ENCODE results near the gene AXL. TPM values are rescaled to one million over a fixed set of nuclear protein-coding genes. Genes with fewer than 3 reads are reported as not detected.
"Not testable (repeated sequence)": the region's sequence is repeated elsewhere in the genome, so short reads cannot be mapped to it uniquely, and the experiment has no call there.

Gene AXL
- total RNA-seq, 1 experiment from 2014 or later = 236 TPM

- H4K20me1 ChIP-seq (ENCODE audit: insufficient read depth); H3K36me3 ChIP-seq (ENCODE audit: low read depth); H3K9me2 ChIP-seq (ENCODE audit: insufficient read depth); H3K4me3 ChIP-seq; H3K4me2 ChIP-seq; H2AFZ ChIP-seq; H3K9me3 ChIP-seq (ENCODE audit: insufficient read depth, low read depth); BruUV-seq (replicated peaks); H3F3A ChIP-seq (ENCODE audit: insufficient read depth, low read depth); H3K79me2 ChIP-seq (ENCODE audit: low read depth); H3K27ac ChIP-seq; H3K27me3 ChIP-seq (ENCODE audit: insufficient read depth, low read depth); H3K4me1 ChIP-seq (replicated peaks; ENCODE audit: insufficient read depth): not testable (repeated sequence)
- POLR2A ChIA-PET (ENCODE audit: unreplicated experiment) = interaction anchor here (0.9 to 1.2 kb wide), 2 partner anchors 15 to 58 kb away, joined by 5 to 20 read pairs; partner anchors contain the start of gene AXL
- intact Hi-C loops (cut with micrococcal nuclease; ENCODE audit: unreplicated experiment) = loop anchor here (1.0 to 10.0 kb wide), 5 partner anchors 50 to 370 kb away; partner anchors contain the start of gene CEACAM21
- peak; percentile 69 to 78 for DNase-seq
- peak; percentile 90 for TF ChIP-seq CTCF (conservative IDR thresholded peaks at IDR 0.05)
- CTCF ChIA-PET = interaction anchor here (0.5 to 0.9 kb wide), 11 partner anchors 41 to 570 kb away, joined by 3 to 19 read pairs (median 6); no protein-coding TSS in a partner anchor
Observed at GRCh38 chr19:41204338-41204737, 14.7 kb upstream of the AXL start.

GRCh38 chr19:41205995-41206394 lies 13.0 kb upstream of the AXL start:
- Histone ChIP-seq H3K27ac (no peak overlapping the region), H3K36me3 (ENCODE audit: low read depth) (no peaks in the 10 kb centered on the region), H2AFZ (no peak overlapping the region), H3K4me3 (no peak overlapping the region), H4K20me1 (ENCODE audit: insufficient read depth) (no peaks in the 10 kb centered on the region), H3K9me2 (ENCODE audit: insufficient read depth) (no peaks in the 10 kb centered on the region), H3K79me2 (ENCODE audit: low read depth) (no peaks in the 10 kb centered on the region), H3K27me3 (ENCODE audit: insufficient read depth, low read depth) (no peaks in the 10 kb centered on the region), H3K9me3 (ENCODE audit: insufficient read depth, low read depth) (no peaks in the 10 kb centered on the region), H3K4me2 (no peak overlapping the region), H3F3A (ENCODE audit: insufficient read depth, low read depth) (no peaks in the 10 kb centered on the region), H3K4me1 (replicated peaks; ENCODE audit: insufficient read depth) (no peaks in the 10 kb centered on the region)
- DNase-seq = no peak
- intact Hi-C loops (cut with micrococcal nuclease; ENCODE audit: unreplicated experiment) = loop anchor here (2.0 to 10.0 kb wide), 3 partner anchors 51 to 369 kb away; partner anchors contain the start of gene CEACAM21
- CTCF ChIA-PET = no interaction called here
- no TSS peak for BruUV-seq (replicated peaks)
- TF ChIP-seq EZH2 (IDR thresholded peaks at IDR 0.05; ENCODE audit: low read depth) = no peak
- TF ChIP-seq CTCF (conservative IDR thresholded peaks at IDR 0.05) = no peak
- POLR2A ChIA-PET (ENCODE audit: unreplicated experiment) = interaction anchor here (0.6 kb wide), 1 partner anchor 284 kb away, joined by 4 read pairs; no protein-coding TSS in a partner anchor

GRCh38 chr19:41206456-41206855 lies 12.6 kb upstream of the AXL start:
- CTCF ChIA-PET = no interaction called here
- Histone ChIP-seq H3K4me2 (no peak overlapping the region), H3K9me3 (ENCODE audit: insufficient read depth, low read depth) (no peaks in the 10 kb centered on the region), H2AFZ (no peak overlapping the region), H3K36me3 (ENCODE audit: low read depth) (no peaks in the 10 kb centered on the region), H3K79me2 (ENCODE audit: low read depth) (no peaks in the 10 kb centered on the region), H4K20me1 (ENCODE audit: insufficient read depth) (no peaks in the 10 kb centered on the region), H3K27ac (no peak overlapping the region), H3F3A (ENCODE audit: insufficient read depth, low read depth) (no peaks in the 10 kb centered on the region), H3K4me1 (replicated peaks; ENCODE audit: insufficient read depth) (no peaks in the 10 kb centered on the region), H3K27me3 (ENCODE audit: insufficient read depth, low read depth) (no peaks in the 10 kb centered on the region), H3K4me3 (no peak overlapping the region), H3K9me2 (ENCODE audit: insufficient read depth) (no peaks in the 10 kb centered on the region)
- POLR2A ChIA-PET (ENCODE audit: unreplicated experiment) = interaction anchor here (0.6 kb wide), 1 partner anchor 285 kb away, joined by 4 read pairs; no protein-coding TSS in a partner anchor
- no TSS peak for BruUV-seq (replicated peaks)
- no peak for DNase-seq
- intact Hi-C loops (cut with micrococcal nuclease; ENCODE audit: unreplicated experiment) = loop anchor here (10.0 kb wide), 2 partner anchors 52 to 368 kb away; partner anchors contain the start of gene CEACAM21
- TF ChIP-seq EZH2 (IDR thresholded peaks at IDR 0.05; ENCODE audit: low read depth) (no peak), CTCF (conservative IDR thresholded peaks at IDR 0.05) (no peak)
